Mesenchymal stem cell (in vitro differentiated cells and primary cell): ENCODE measurements around the gene IL22.
A peak's percentile ranks its signal among the peaks of the same experiment; 100 is the strongest.

Experiments
- DNase-seq: peaks from one replicate; pipeline ENCODE4 v3.0.0-alpha.2; 2013
- H2AFZ ChIP-seq: one replicate; pipeline ENCODE4 v1.6.1; 2013; ENCODE audit warnings: low read depth, mild to moderate bottlenecking, control low read depth, inconsistent platforms, low read length, moderate library complexity
- H2AK5ac ChIP-seq: 2 replicates; pipeline ENCODE4 v1.6.1; 2013; ENCODE audit warnings: low read length, moderate library complexity, mild to moderate bottlenecking, inconsistent platforms; ENCODE audit not compliant: severe bottlenecking
- H2BK120ac ChIP-seq: one replicate; pipeline ENCODE4 v1.6.1; 2013; ENCODE audit warnings: low read depth, mild to moderate bottlenecking, inconsistent platforms, low read length, moderate library complexity
- H2BK12ac ChIP-seq, 2 experiments: one replicate each; pipeline ENCODE4 v1.6.1; 2013; ENCODE audit warnings: inconsistent platforms in 2 of 2, low read length in 2 of 2, mild to moderate bottlenecking in 2 of 2, moderate library complexity in 2 of 2, control low read depth in 1 of 2
- H2BK15ac ChIP-seq: one replicate; pipeline ENCODE4 v1.6.1; 2013; ENCODE audit warnings: mild to moderate bottlenecking, low read depth, inconsistent platforms; ENCODE audit not compliant: poor library complexity, severe bottlenecking
- H2BK5ac ChIP-seq: 2 replicates; pipeline ENCODE4 v1.6.1; 2013; ENCODE audit warnings: low read depth, mild to moderate bottlenecking, low read length, control low read depth, inconsistent platforms; ENCODE audit not compliant: poor library complexity, severe bottlenecking
- H3K14ac ChIP-seq, 2 experiments: one replicate each; pipeline ENCODE4 v1.6.1; 2013; ENCODE audit warnings: inconsistent platforms in 2 of 2, low read length in 2 of 2, control low read depth in 1 of 2, mild to moderate bottlenecking in 1 of 2, moderate library complexity in 1 of 2
- H3K18ac ChIP-seq, 2 experiments: one replicate each; pipeline ENCODE4 v1.6.1; 2013; ENCODE audit warnings: inconsistent platforms in 2 of 2, low read length in 2 of 2, control low read depth in 1 of 2, low read depth in 1 of 2, mild to moderate bottlenecking in 1 of 2
- H3K23ac ChIP-seq, 2 experiments: one replicate each; pipeline ENCODE4 v1.6.1; 2013; ENCODE audit warnings: inconsistent platforms in 2 of 2, low read length in 2 of 2, mild to moderate bottlenecking in 2 of 2, moderate library complexity in 2 of 2, control low read depth in 1 of 2
- H3K27ac ChIP-seq: 2 replicates; pipeline ENCODE4 v1.5.1; 2013; ENCODE audit warnings: mild to moderate bottlenecking, moderate library complexity, low read length, control low read depth, inconsistent platforms; ENCODE audit not compliant: poor library complexity, severe bottlenecking
- H3K27me3 ChIP-seq, 2 experiments: 2 replicates each; pipeline versions ENCODE4 v1.6.1 to v1.7.0; 2013; ENCODE audit warnings: low read length in 2 of 2, mild to moderate bottlenecking in 2 of 2, moderate library complexity in 2 of 2, control low read depth in 1 of 2, inconsistent platforms in 1 of 2; ENCODE audit not compliant: control insufficient read depth in 1 of 2, insufficient read depth in 1 of 2
- H3K36me3 ChIP-seq, 2 experiments: 2 replicates each; pipeline versions ENCODE4 v1.6.1 to v1.7.0; 2013; ENCODE audit warnings: low read length in 2 of 2, control low read depth in 1 of 2, inconsistent platforms in 1 of 2, low read depth in 1 of 2, mild to moderate bottlenecking in 1 of 2; ENCODE audit not compliant: insufficient read depth in 2 of 2, control insufficient read depth in 1 of 2
- H3K4ac ChIP-seq, 2 experiments: one replicate each; pipeline ENCODE4 v1.6.1; 2013; ENCODE audit warnings: inconsistent platforms in 2 of 2, low read length in 2 of 2, mild to moderate bottlenecking in 2 of 2, moderate library complexity in 2 of 2, control low read depth in 1 of 2, low read depth in 1 of 2
- H3K4me1 ChIP-seq: 2 replicates; pipeline ENCODE4 v1.6.1; 2013; ENCODE audit warnings: low read depth, low read length, control low read depth; ENCODE audit not compliant: control insufficient read depth, insufficient read depth
- H3K4me2 ChIP-seq: 2 replicates; pipeline ENCODE4 v1.6.1; 2013; ENCODE audit warnings: low read length, mild to moderate bottlenecking, inconsistent platforms; ENCODE audit not compliant: poor library complexity, severe bottlenecking
- H3K4me3 ChIP-seq, 2 experiments: 2 replicates each; pipeline versions ENCODE4 v1.5.1 to v1.7.0; 2013; ENCODE audit warnings: low read length in 2 of 2, mild to moderate bottlenecking in 2 of 2, control low read depth in 1 of 2, low read depth in 1 of 2; ENCODE audit not compliant: insufficient read depth in 1 of 2
- H3K79me1 ChIP-seq: replicated peaks from 2 replicates; pipeline ENCODE4 v1.6.1; 2013; ENCODE audit warnings: mild to moderate bottlenecking, control low read depth, low read length, inconsistent platforms; ENCODE audit not compliant: poor library complexity, severe bottlenecking
- H3K9ac ChIP-seq: 2 replicates; pipeline ENCODE4 v1.7.0; 2013; ENCODE audit warnings: mild to moderate bottlenecking, low read length, moderate library complexity
- H3K9me3 ChIP-seq: 2 replicates; pipeline ENCODE4 v1.7.0; 2013; ENCODE audit warnings: mild to moderate bottlenecking, low read length; ENCODE audit not compliant: control insufficient read depth
- H4K8ac ChIP-seq: one replicate; pipeline ENCODE4 v1.6.1; 2013; ENCODE audit warnings: inconsistent platforms, mild to moderate bottlenecking, low read length, moderate library complexity
- H4K91ac ChIP-seq: one replicate; pipeline ENCODE4 v1.6.1; 2013; ENCODE audit warnings: mild to moderate bottlenecking, low read length, inconsistent platforms
- WGBS: methylation state at CpG from one replicate; pipeline ENCODE4 v1.1.7; 2013; ENCODE audit warnings: mixed read lengths; 5-methylcytosine and 5-hydroxymethylcytosine counted together

The IL22 gene

GRCh38 chr12:68240975-68241374, 12.4 kb downstream of the IL22 start:
- no peak overlapping the region for H2BK5ac ChIP-seq
- H3K9me3 ChIP-seq: no peaks in the 10 kb centered on the region
- no peak overlapping the region for H3K4me2 ChIP-seq
- peak; percentile 59 for DNase-seq
- peaks cover 7% of the 10 kb centered on the region for H3K4me1 ChIP-seq
- 82% methylated on average over 1 of the region's 1 CpG for WGBS
- peak overlapping the region in 1 of 2 experiments; percentile 4 for H3K4ac ChIP-seq
- no peak overlapping the region for H2AFZ ChIP-seq
- no peak overlapping the region for H3K18ac ChIP-seq
- H3K36me3 ChIP-seq: no peaks in the 10 kb centered on the region
- H4K91ac ChIP-seq: no peak overlapping the region
- no peak overlapping the region for H2AK5ac ChIP-seq
- no peak overlapping the region for H3K27ac ChIP-seq
- H4K8ac ChIP-seq: peak overlapping the region; percentile 19
- no peaks in the 10 kb centered on the region for H3K27me3 ChIP-seq
- H3K79me1 ChIP-seq: no peaks in the 10 kb centered on the region
- H2BK120ac ChIP-seq: no peak overlapping the region
- peak overlapping the region in 1 of 2 experiments; percentile 37 for H3K4me3 ChIP-seq
- no peak overlapping the region for H2BK15ac ChIP-seq
- H3K23ac ChIP-seq: no peak overlapping the region
- no peak overlapping the region for H2BK12ac ChIP-seq
- no peak overlapping the region for H3K14ac ChIP-seq
- H3K9ac ChIP-seq: peak overlapping the region; percentile 88

GRCh38 chr12:68240079-68240478, 13.3 kb downstream of the IL22 start:
- no peaks in the 10 kb centered on the region for H3K27me3 ChIP-seq
- H3K4me2 ChIP-seq: no peak overlapping the region
- no peak overlapping the region for H3K14ac ChIP-seq
- peak overlapping the region; percentile 67 to 75 for H3K18ac ChIP-seq
- H2AK5ac ChIP-seq: no peak overlapping the region
- DNase-seq: peak; percentile 92
- no peaks in the 10 kb centered on the region for H3K79me1 ChIP-seq
- WGBS: 26% methylated on average over 1 of the region's 1 CpG
- H3K4me1 ChIP-seq: peaks cover 4% of the 10 kb centered on the region
- H4K91ac ChIP-seq: peak overlapping the region; percentile 65
- H3K23ac ChIP-seq: no peak overlapping the region
- no peak overlapping the region for H2BK5ac ChIP-seq
- H2BK120ac ChIP-seq: no peak overlapping the region
- no peaks in the 10 kb centered on the region for H3K9me3 ChIP-seq
- H3K36me3 ChIP-seq: no peaks in the 10 kb centered on the region
- no peak overlapping the region for H2AFZ ChIP-seq
- peak overlapping the region; percentile 67 to 82 for H2BK12ac ChIP-seq
- H3K4me3 ChIP-seq: no peak overlapping the region
- H3K27ac ChIP-seq: no peak overlapping the region
- H4K8ac ChIP-seq: peak overlapping the region; percentile 69
- H3K4ac ChIP-seq: no peak overlapping the region
- H3K9ac ChIP-seq: peak overlapping the region; percentile 88
- no peak overlapping the region for H2BK15ac ChIP-seq

GRCh38 chr12:68239309-68239982, 14.0 kb downstream of the IL22 start:
- H3K18ac ChIP-seq: peak overlapping the region in 1 of 2 experiments; percentile 14
- H3K14ac ChIP-seq: no peak overlapping the region
- H3K4me2 ChIP-seq: no peak overlapping the region
- no peak overlapping the region for H2BK120ac ChIP-seq
- no peak overlapping the region for H3K23ac ChIP-seq
- 86% methylated on average over 5 of the region's 6 CpGs for WGBS
- H3K27ac ChIP-seq: no peak overlapping the region
- DNase-seq: no peak
- H2AK5ac ChIP-seq: no peak overlapping the region
- peak overlapping the region; percentile 88 for H3K9ac ChIP-seq
- H3K79me1 ChIP-seq: no peaks in the 10 kb centered on the region
- H2BK5ac ChIP-seq: no peak overlapping the region
- H3K9me3 ChIP-seq: no peaks in the 10 kb centered on the region
- no peak overlapping the region for H2BK12ac ChIP-seq
- H2BK15ac ChIP-seq: no peak overlapping the region
- peak overlapping the region in 1 of 2 experiments; percentile 1 for H3K4me3 ChIP-seq
- no peaks in the 10 kb centered on the region for H3K27me3 ChIP-seq
- H3K4ac ChIP-seq: peak overlapping the region in 1 of 2 experiments; percentile 66
- H2AFZ ChIP-seq: no peak overlapping the region
- no peaks in the 10 kb centered on the region for H3K36me3 ChIP-seq
- no peak overlapping the region for H4K8ac ChIP-seq
- no peak overlapping the region for H4K91ac ChIP-seq
- H3K4me1 ChIP-seq: peaks cover 4% of the 10 kb centered on the region

- peak overlapping the region; percentile 1 for H3K9ac ChIP-seq
- H3K36me3 ChIP-seq: no peaks in the 10 kb centered on the region
- no peaks in the 10 kb centered on the region for H3K9me3 ChIP-seq
- DNase-seq: no peak
- no peak overlapping the region for H3K23ac ChIP-seq
- no peak overlapping the region for H3K4ac ChIP-seq
- H2AK5ac ChIP-seq: no peak overlapping the region
- no peaks in the 10 kb centered on the region for H3K79me1 ChIP-seq
- H2BK12ac ChIP-seq: no peak overlapping the region
- H3K4me1 ChIP-seq: peaks cover 4% of the 10 kb centered on the region
- no peaks in the 10 kb centered on the region for H3K27me3 ChIP-seq
- H2BK5ac ChIP-seq: no peak overlapping the region
- H2BK15ac ChIP-seq: no peak overlapping the region
- H3K18ac ChIP-seq: no peak overlapping the region
- H2BK120ac ChIP-seq: no peak overlapping the region
- H3K27ac ChIP-seq: no peak overlapping the region
- no peak overlapping the region for H4K8ac ChIP-seq
- no peak overlapping the region for H2AFZ ChIP-seq
- no peak overlapping the region for H3K4me3 ChIP-seq
- no peak overlapping the region for H3K14ac ChIP-seq
- H4K91ac ChIP-seq: no peak overlapping the region
- 64% methylated on average over 2 of the region's 2 CpGs for WGBS
- H3K4me2 ChIP-seq: no peak overlapping the region
Observed at GRCh38 chr12:68237619-68238018, 15.8 kb downstream of the IL22 start.
